ENCODE data around the gene CCDC24.

The CCDC24 gene

GRCh38 chr1:44045064-44045463 lies 53.7 kb downstream of the CCDC24 start:
- DNase-seq: no peak
